Vagina (tissue), 2 donors: ENCODE data around the gene POLD1.

Experiments used
- CTCF ChIP-seq, 3 experiments: fragments of 450-650 bp in 2 of 3; fragments of 200-600 bp in 1 of 3; sonication (generic) in 1 of 3; IDR thresholded peaks; one replicate each; pipeline ENCODE4 v1.5.1; 2017 to 2019; ENCODE audit warnings: antibody characterized with exemption in 3 of 3, mild to moderate bottlenecking in 2 of 3, moderate library complexity in 2 of 3
- POLR2A ChIP-seq, 2 donors: fragments of 450-650 bp; IDR thresholded peaks; one replicate each; pipeline ENCODE4 v1.6.1; 2017; ENCODE audit warnings: antibody characterized with exemption in 2 of 2, mild to moderate bottlenecking in 2 of 2, moderate library complexity in 2 of 2
- POLR2AphosphoS5 ChIP-seq, 2 donors: sonication (generic); formaldehyde crosslinking; IDR thresholded peaks; one replicate each; pipeline ENCODE4 v1.9.0; 2017; ENCODE audit warnings: antibody characterized with exemption in 2 of 2, mild to moderate bottlenecking in 2 of 2, low read depth in 1 of 2; ENCODE audit not compliant: insufficient read depth in 1 of 2

- no peak for TF ChIP-seq POLR2A (IDR thresholded peaks at IDR 0.05)
- TF ChIP-seq CTCF (IDR thresholded peaks at IDR 0.05): no peak
- TF ChIP-seq POLR2AphosphoS5 (IDR thresholded peaks at IDR 0.05; ENCODE audit: insufficient read depth in 1 of 2, low read depth in 1 of 2): no peak
These were observed 3.7 kb downstream of the POLD1 start for GRCh38 chr19:50387868-50388245.
